MV-4-11 (cell line): ENCODE results near the gene CALY.
"Not testable (repeated sequence)": the region's sequence is repeated elsewhere in the genome, so short reads cannot be mapped to it uniquely, and the experiment has no call there.

Experiments used
- DNase-seq: peaks from one replicate; lab custom pipeline; 2025; lab: John Stamatoyannopoulos, UW

CALY gene

GRCh38 chr10:133329491-133330202, 7.0 kb downstream of the CALY start:
- DNase-seq = peak; percentile 61

GRCh38 chr10:133328358-133329343, 8.0 kb downstream of the CALY start:
- no peak for DNase-seq

GRCh38 chr10:133327651-133328357, 8.9 kb downstream of the CALY start:
- no peak for DNase-seq

GRCh38 chr10:133326745-133327650, 9.7 kb downstream of the CALY start:
- no peak for DNase-seq

GRCh38 chr10:133326223-133326551, 10.5 kb downstream of the CALY start:
- no peak for DNase-seq

- DNase-seq = no peak
These were observed 11.1 kb downstream of the CALY start for GRCh38 chr10:133325440-133326222.

GRCh38 chr10:133324857-133325260, 11.8 kb downstream of the CALY start:
- DNase-seq = no peak

GRCh38 chr10:133324198-133324792, 12.4 kb downstream of the CALY start:
- DNase-seq = no peak

- not testable (repeated sequence) for DNase-seq
These were observed 14.5 kb downstream of the CALY start for GRCh38 chr10:133322064-133322709.

- not testable (repeated sequence) for DNase-seq
These were observed 15.8 kb downstream of the CALY start for GRCh38 chr10:133320852-133321422.

GRCh38 chr10:133318494-133319127, 18.1 kb downstream of the CALY start:
- peak; percentile 53 for DNase-seq

- no peak for DNase-seq
These were observed 20.0 kb downstream of the CALY start for GRCh38 chr10:133316732-133317131.

- DNase-seq = no peak
These were observed 20.4 kb downstream of the CALY start for GRCh38 chr10:133316266-133316665.

- DNase-seq = no peak
These were observed 20.8 kb downstream of the CALY start for GRCh38 chr10:133315847-133316246.

GRCh38 chr10:133314911-133315310, 21.8 kb downstream of the CALY start:
- no peak for DNase-seq

- DNase-seq = no peak
These were observed 23.5 kb downstream of the CALY start for GRCh38 chr10:133313192-133313591.

- no peak for DNase-seq
These were observed 23.9 kb downstream of the CALY start for GRCh38 chr10:133312769-133313145.

- DNase-seq = no peak
These were observed 24.5 kb downstream of the CALY start for GRCh38 chr10:133312016-133312768.
